Measurements from ENCODE around the gene AMBP. TPM values are rescaled to one million over a fixed set of nuclear protein-coding genes. Genes with fewer than 3 reads are reported as not detected.

The AMBP gene
- total and polyA plus RNA-seq, 2 experiments from 2014 or later: not detected

DNA sequence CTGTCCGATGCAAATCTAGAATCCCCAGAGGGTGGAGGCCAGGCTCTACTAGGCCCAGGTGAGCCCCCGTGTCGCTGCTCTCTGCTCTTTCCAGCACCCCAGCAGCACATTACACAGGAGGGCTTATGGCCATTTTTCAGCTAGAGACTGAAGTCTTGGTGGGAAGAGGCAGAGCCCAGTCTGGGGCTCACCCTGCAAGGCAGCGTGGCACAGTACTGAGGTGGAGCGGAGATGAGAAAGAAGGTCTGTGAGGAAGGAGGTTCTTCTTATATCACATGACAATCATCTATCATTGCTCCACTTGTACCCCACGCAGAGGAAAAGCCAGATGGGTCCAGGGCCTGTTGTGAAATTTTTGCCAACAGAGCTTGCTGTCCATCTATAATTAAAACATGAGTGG is 31.0 kb upstream of the AMBP start:
- H3F3A ChIP-seq (ENCODE audit: insufficient read depth): peaks cover 16% of the 10 kb centered on the region; the same call in 1 of the 2 replicates
- H3K4me3 ChIP-seq: no peak overlapping the region
- no peak overlapping the region for H3K9ac ChIP-seq
- DNase-seq: no peak
- H3K4me2 ChIP-seq (ENCODE audit: unreplicated experiment): no peak overlapping the region
- WGBS, 2 experiments (ENCODE audit: low coverage in 1 of 2, low lambda C conversion rate in 2 of 2, missing lambda C conversion rate in 2 of 2): 97 to 100% methylated on average over 6 of the region's 6 CpGs
- no peak overlapping the region for H2AFZ ChIP-seq
- no peaks in the 10 kb centered on the region for H3K79me2 ChIP-seq (ENCODE audit: insufficient read depth)
- H3K9me2 ChIP-seq (ENCODE audit: insufficient read depth): no peaks in the 10 kb centered on the region
- in situ Hi-C loops (cut with MboI): loop anchor here (10.0 kb wide), 1 partner anchor 176 kb away; no protein-coding TSS in a partner anchor
- H3K36me3 ChIP-seq (ENCODE audit: low read depth): no peaks in the 10 kb centered on the region
- no peaks in the 10 kb centered on the region for H4K20me1 ChIP-seq (ENCODE audit: insufficient read depth)
- TF ChIP-seq EZH2phosphoT487 (IDR thresholded peaks at IDR 0.05; ENCODE audit: insufficient read depth, low read depth) (no peak), EZH2 (IDR thresholded peaks at IDR 0.05; ENCODE audit: insufficient read depth, poor library complexity, severe bottlenecking) (no peak)
- no peaks in the 10 kb centered on the region for H3K9me3 ChIP-seq (ENCODE audit: low read depth)
- H3K4me1 ChIP-seq (ENCODE audit: insufficient read depth): peaks cover 27% of the 10 kb centered on the region
- peaks cover 17% of the 10 kb centered on the region for H3K27me3 ChIP-seq (replicated peaks; ENCODE audit: insufficient read depth)
- H3K27ac ChIP-seq: no peak overlapping the region

DNA sequence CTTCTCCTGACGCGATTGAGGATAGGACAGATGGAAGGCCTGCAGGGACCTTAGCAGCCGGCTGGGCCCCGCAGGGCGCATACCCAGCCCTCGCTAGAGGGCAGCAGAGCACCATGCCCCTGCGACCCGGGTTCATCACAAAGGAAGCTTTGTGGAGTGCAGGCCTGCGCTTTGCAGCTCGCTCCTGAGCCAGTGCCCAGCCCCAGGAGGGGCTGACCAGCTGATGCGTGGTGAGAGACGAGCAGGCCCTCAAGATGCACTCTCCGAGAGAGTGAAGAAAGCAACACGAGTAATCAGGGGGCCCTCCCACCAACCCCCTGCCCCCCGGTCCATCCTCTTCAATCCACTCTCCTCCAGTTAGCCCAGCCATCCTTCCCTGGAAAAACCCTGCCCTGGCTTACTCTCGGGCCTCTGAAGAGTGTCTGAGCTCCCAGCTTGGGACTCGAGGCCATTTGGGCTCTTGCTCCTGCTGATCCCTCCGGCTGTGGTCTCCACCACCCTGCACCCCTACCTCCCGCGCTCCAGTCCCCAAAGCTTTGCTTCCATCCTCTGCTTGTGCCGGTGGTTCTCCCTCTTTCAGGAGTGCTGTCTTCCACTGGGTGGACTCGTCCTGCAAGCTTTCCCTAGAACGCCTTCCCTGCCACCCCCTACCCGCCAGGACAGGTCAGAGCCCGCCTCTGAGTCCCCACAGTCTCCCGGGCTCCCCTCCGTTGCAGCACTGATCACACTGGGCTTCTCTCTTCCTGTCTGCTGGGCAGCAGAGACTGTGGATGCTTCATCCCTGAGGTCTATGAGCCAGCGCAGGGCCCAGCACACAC is 30.1 kb upstream of the AMBP start:
- peak; percentile 84 for DNase-seq
- in situ Hi-C loops (cut with MboI): loop anchor here (10.0 kb wide), 1 partner anchor 177 kb away; no protein-coding TSS in a partner anchor
- Histone ChIP-seq H3K4me2 (ENCODE audit: unreplicated experiment) (no peak overlapping the region), H2AFZ (no peak overlapping the region), H3K4me1 (ENCODE audit: insufficient read depth) (peaks cover 23% of the 10 kb centered on the region), H3K27ac (no peak overlapping the region), H3K9ac (no peak overlapping the region), H3K9me3 (ENCODE audit: low read depth) (no peaks in the 10 kb centered on the region), H3K9me2 (ENCODE audit: insufficient read depth) (no peaks in the 10 kb centered on the region), H3K36me3 (ENCODE audit: low read depth) (no peaks in the 10 kb centered on the region), H4K20me1 (ENCODE audit: insufficient read depth) (no peaks in the 10 kb centered on the region), H3K79me2 (ENCODE audit: insufficient read depth) (no peaks in the 10 kb centered on the region), H3K4me3 (no peak overlapping the region), H3F3A (ENCODE audit: insufficient read depth) (peaks cover 16% of the 10 kb centered on the region; the same call in 1 of the 2 replicates), H3K27me3 (replicated peaks; ENCODE audit: insufficient read depth) (peaks cover 21% of the 10 kb centered on the region)
- TF ChIP-seq EZH2phosphoT487 (IDR thresholded peaks at IDR 0.05; ENCODE audit: insufficient read depth, low read depth) (no peak), EZH2 (IDR thresholded peaks at IDR 0.05; ENCODE audit: insufficient read depth, poor library complexity, severe bottlenecking) (no peak)
- WGBS, 2 experiments (ENCODE audit: low coverage in 1 of 2, low lambda C conversion rate in 2 of 2, missing lambda C conversion rate in 2 of 2): 57 to 61% methylated on average over 24 to 28 of the region's 28 CpGs

DNA sequence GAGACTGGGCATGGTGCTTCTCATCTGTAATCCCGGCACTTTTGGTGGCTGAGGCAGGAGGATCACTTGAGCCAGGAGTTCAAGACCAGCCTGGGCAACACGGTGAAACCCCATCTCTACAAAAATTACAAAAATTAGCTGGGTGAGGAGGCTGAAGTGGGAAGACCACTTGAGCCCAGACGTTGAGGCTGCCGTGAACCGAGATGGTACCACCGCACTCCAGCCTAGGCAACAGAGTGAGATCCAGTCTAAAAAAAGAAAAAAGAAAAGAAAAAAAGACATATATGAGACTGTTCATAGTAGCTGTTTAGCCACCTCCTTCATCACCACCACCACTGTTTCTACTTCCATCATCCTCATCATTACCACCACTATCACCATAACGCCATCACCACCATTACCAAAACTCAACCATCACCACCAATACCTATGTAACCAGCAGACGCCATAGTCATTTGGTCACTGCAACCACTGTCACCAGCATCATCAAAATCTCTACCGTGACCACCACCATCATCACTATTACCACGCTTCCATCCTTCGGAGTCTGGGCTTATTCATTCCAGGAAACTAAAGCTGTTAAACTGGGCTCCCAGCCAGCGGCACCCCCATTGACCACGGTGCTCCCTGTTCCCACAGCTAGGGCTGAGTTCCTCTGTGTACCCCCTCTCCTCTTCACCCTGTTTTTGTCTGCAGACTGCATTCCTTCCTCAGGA is 29.3 kb upstream of the AMBP start:
- H3K9me2 ChIP-seq (ENCODE audit: insufficient read depth): no peaks in the 10 kb centered on the region
- no peak overlapping the region for H3K9ac ChIP-seq
- peaks cover 21% of the 10 kb centered on the region for H3K27me3 ChIP-seq (replicated peaks; ENCODE audit: insufficient read depth)
- H4K20me1 ChIP-seq (ENCODE audit: insufficient read depth): no peaks in the 10 kb centered on the region
- no peak overlapping the region for H3K4me3 ChIP-seq
- no peak overlapping the region for H3K27ac ChIP-seq
- no peaks in the 10 kb centered on the region for H3K79me2 ChIP-seq (ENCODE audit: insufficient read depth)
- H3K4me2 ChIP-seq (ENCODE audit: unreplicated experiment): no peak overlapping the region
- in situ Hi-C loops (cut with MboI): loop anchor here (10.0 kb wide), 1 partner anchor 177 kb away; no protein-coding TSS in a partner anchor
- H3F3A ChIP-seq (ENCODE audit: insufficient read depth): peaks cover 16% of the 10 kb centered on the region; the same call in 1 of the 2 replicates
- peak; percentile 16 for DNase-seq
- no peaks in the 10 kb centered on the region for H3K9me3 ChIP-seq (ENCODE audit: low read depth)
- H3K36me3 ChIP-seq (ENCODE audit: low read depth): no peaks in the 10 kb centered on the region
- peaks cover 16% of the 10 kb centered on the region for H3K4me1 ChIP-seq (ENCODE audit: insufficient read depth)
- H2AFZ ChIP-seq: no peak overlapping the region
- 73 to 76% methylated on average over 13 of the region's 13 CpGs for WGBS, 2 experiments (ENCODE audit: low coverage in 1 of 2, low lambda C conversion rate in 2 of 2, missing lambda C conversion rate in 2 of 2)
- TF ChIP-seq EZH2 (IDR thresholded peaks at IDR 0.05; ENCODE audit: insufficient read depth, poor library complexity, severe bottlenecking): no peak
- no peak for TF ChIP-seq EZH2phosphoT487 (IDR thresholded peaks at IDR 0.05; ENCODE audit: insufficient read depth, low read depth)

DNA sequence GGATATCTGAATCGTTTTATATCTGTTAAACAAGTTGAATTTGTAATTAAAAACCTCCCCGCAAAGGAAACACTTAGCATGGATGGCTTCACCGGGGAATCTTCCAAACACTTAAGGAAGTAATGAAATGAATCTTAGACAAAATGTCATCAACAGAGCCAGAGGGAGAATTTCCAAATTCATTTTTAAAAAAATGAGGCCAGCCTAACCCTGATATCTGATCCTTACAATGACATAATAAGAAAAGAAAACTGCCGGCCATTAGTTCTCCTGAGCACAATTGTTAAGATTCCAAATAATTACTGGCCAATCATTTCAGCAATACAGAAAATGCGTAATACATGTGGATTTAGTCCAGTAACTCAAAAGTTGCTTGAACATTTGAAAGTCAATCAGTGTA is 27.1 kb upstream of the AMBP start:
- H3K79me2 ChIP-seq (ENCODE audit: insufficient read depth): no peaks in the 10 kb centered on the region
- no peak overlapping the region for H3K9ac ChIP-seq
- H3K4me1 ChIP-seq (ENCODE audit: insufficient read depth): peaks cover 6% of the 10 kb centered on the region; the same call in 1 of the 2 replicates
- in situ Hi-C loops (cut with MboI): loop anchor here (10.0 kb wide), 1 partner anchor 180 kb away; no protein-coding TSS in a partner anchor
- TF ChIP-seq EZH2 (IDR thresholded peaks at IDR 0.05; ENCODE audit: insufficient read depth, poor library complexity, severe bottlenecking): no peak
- TF ChIP-seq EZH2phosphoT487 (IDR thresholded peaks at IDR 0.05; ENCODE audit: insufficient read depth, low read depth): no peak
- H3K4me3 ChIP-seq: no peak overlapping the region
- H3K9me3 ChIP-seq (ENCODE audit: low read depth): no peaks in the 10 kb centered on the region
- no peaks in the 10 kb centered on the region for H3K36me3 ChIP-seq (ENCODE audit: low read depth)
- no peaks in the 10 kb centered on the region for H4K20me1 ChIP-seq (ENCODE audit: insufficient read depth)
- DNase-seq: no peak
- WGBS, 2 experiments (ENCODE audit: low coverage in 1 of 2, low lambda C conversion rate in 2 of 2, missing lambda C conversion rate in 2 of 2): 23 to 29% methylated on average over 5 of the region's 5 CpGs
- H3K27ac ChIP-seq: no peak overlapping the region
- no peak overlapping the region for H2AFZ ChIP-seq
- H3K27me3 ChIP-seq (replicated peaks; ENCODE audit: insufficient read depth): peaks cover 21% of the 10 kb centered on the region
- no peaks in the 10 kb centered on the region for H3K9me2 ChIP-seq (ENCODE audit: insufficient read depth)
- H3K4me2 ChIP-seq (ENCODE audit: unreplicated experiment): no peak overlapping the region
- peaks cover 9% of the 10 kb centered on the region; the same call in 1 of the 2 replicates for H3F3A ChIP-seq (ENCODE audit: insufficient read depth)
